ENCODE data around the gene GYS2. TPM values are rescaled to one million over a fixed set of nuclear protein-coding genes. Genes with fewer than 3 reads are reported as not detected.

GYS2 gene
- total and polyA plus RNA-seq, 4 experiments from 2014 or later = 0.11 to 0.32 TPM; not detected in 2

GRCh38 chr12:21561158-21561557, 43.5 kb downstream of the GYS2 start:
- Histone ChIP-seq H3K4me1 (ENCODE audit: insufficient read depth, low read length) (no peaks in the 10 kb centered on the region), H3K27me3 (ENCODE audit: insufficient read depth, low read length) (no peaks in the 10 kb centered on the region), H3K9me3 (ENCODE audit: control insufficient read depth in 1 of 2, low read length in 2 of 2) (no peaks in the 10 kb centered on the region), H3K36me3 (ENCODE audit: insufficient read depth, low read length) (no peaks in the 10 kb centered on the region), H3K27ac (ENCODE audit: low read depth, low read length) (no peak overlapping the region), H3K4me3 (ENCODE audit: low read length in 2 of 2) (no peak overlapping the region)
- Mint-ChIP-seq H3K4me3 (no peak overlapping the region), H3K27ac (no peak overlapping the region), H3K9me3 (no peaks in the 10 kb centered on the region), H3K36me3 (no peaks in the 10 kb centered on the region), H3K4me1 (no peaks in the 10 kb centered on the region), H3K27me3 (no peaks in the 10 kb centered on the region)
- CTCF ChIA-PET (ENCODE audit: partially characterized antibody) = no interaction called here
- intact Hi-C loops (cut with micrococcal nuclease) = no loop called here
- no peak for DNase-seq
- POLR2A ChIA-PET (ENCODE audit: partially characterized antibody) = no interaction called here

DNA sequence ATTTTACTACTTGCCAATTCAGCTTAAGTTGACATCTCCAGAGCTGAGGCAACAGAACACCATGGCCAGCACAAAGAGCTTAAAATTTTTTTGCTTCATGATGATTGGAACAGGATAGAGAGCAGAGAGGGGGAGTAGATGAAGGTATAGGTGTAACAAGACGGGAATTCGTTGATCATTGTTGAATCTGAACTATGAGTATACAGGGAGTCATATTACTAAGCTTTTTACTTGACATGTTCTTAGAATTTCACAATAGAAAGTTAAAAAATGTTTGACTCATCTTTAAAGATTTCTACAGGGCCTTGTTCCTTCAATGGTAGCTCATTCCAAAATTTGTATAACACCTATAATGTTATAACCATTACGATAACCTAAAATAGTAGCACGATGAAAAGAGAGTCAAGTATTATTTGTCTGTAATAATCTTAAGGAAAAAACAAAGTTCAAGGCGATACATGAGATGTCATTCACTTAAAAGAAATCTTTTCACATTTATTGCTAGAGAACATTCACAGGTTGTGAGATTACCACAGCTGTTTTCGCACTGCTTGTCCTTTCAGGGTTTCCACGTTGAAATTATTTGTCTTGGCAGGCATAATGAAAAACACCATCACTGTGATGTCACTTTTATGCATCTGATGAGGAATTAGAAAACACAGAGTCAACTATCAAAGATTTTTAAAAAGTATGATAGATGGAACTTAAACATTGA, 44.6 kb downstream of the GYS2 start:
- ChIA-PET POLR2A (ENCODE audit: partially characterized antibody) (no interaction called here), CTCF (ENCODE audit: partially characterized antibody) (no interaction called here)
- intact Hi-C loops (cut with micrococcal nuclease) = no loop called here
- Histone ChIP-seq H3K9me3 (ENCODE audit: control insufficient read depth in 1 of 2, low read length in 2 of 2) (no peaks in the 10 kb centered on the region), H3K27ac (ENCODE audit: low read depth, low read length) (no peak overlapping the region), H3K4me1 (ENCODE audit: insufficient read depth, low read length) (no peaks in the 10 kb centered on the region), H3K36me3 (ENCODE audit: insufficient read depth, low read length) (no peaks in the 10 kb centered on the region), H3K27me3 (ENCODE audit: insufficient read depth, low read length) (no peaks in the 10 kb centered on the region), H3K4me3 (ENCODE audit: low read length in 2 of 2) (no peak overlapping the region)
- H3K36me3 Mint-ChIP-seq = no peaks in the 10 kb centered on the region
- H3K4me3 Mint-ChIP-seq = no peak overlapping the region
- no peaks in the 10 kb centered on the region for H3K4me1 Mint-ChIP-seq
- H3K9me3 Mint-ChIP-seq = no peaks in the 10 kb centered on the region
- DNase-seq = no peak
- H3K27ac Mint-ChIP-seq = no peak overlapping the region
- no peaks in the 10 kb centered on the region for H3K27me3 Mint-ChIP-seq

- Mint-ChIP-seq H3K27me3 (no peaks in the 10 kb centered on the region), H3K27ac (no peak overlapping the region), H3K4me3 (no peak overlapping the region), H3K36me3 (no peaks in the 10 kb centered on the region), H3K4me1 (no peaks in the 10 kb centered on the region), H3K9me3 (peaks cover 0 to 2% (median 0%) of the 10 kb centered on the region in 8 donors)
- Histone ChIP-seq H3K36me3 (ENCODE audit: insufficient read depth, low read length) (no peaks in the 10 kb centered on the region), H3K4me1 (ENCODE audit: insufficient read depth, low read length) (no peaks in the 10 kb centered on the region), H3K27me3 (ENCODE audit: insufficient read depth, low read length) (no peaks in the 10 kb centered on the region), H3K9me3 (ENCODE audit: control insufficient read depth in 1 of 2, low read length in 2 of 2) (no peaks in the 10 kb centered on the region), H3K4me3 (ENCODE audit: low read length in 2 of 2) (no peak overlapping the region), H3K27ac (ENCODE audit: low read depth, low read length) (no peak overlapping the region)
- intact Hi-C loops (cut with micrococcal nuclease) = no loop called here
- ChIA-PET CTCF (ENCODE audit: partially characterized antibody) (no interaction called here), POLR2A (ENCODE audit: partially characterized antibody) (no interaction called here)
- DNase-seq = no peak
These were observed 46.5 kb downstream of the GYS2 start for GRCh38 chr12:21558100-21558679.

- no peaks in the 10 kb centered on the region for H3K9me3 ChIP-seq (ENCODE audit: control insufficient read depth in 1 of 2, low read length in 2 of 2)
- H3K27ac Mint-ChIP-seq = no peak overlapping the region
- no peaks in the 10 kb centered on the region for H3K36me3 ChIP-seq (ENCODE audit: insufficient read depth, low read length)
- no peak overlapping the region for H3K4me3 Mint-ChIP-seq
- H3K4me1 Mint-ChIP-seq = no peaks in the 10 kb centered on the region
- H3K27me3 ChIP-seq (ENCODE audit: insufficient read depth, low read length) = no peaks in the 10 kb centered on the region
- H3K4me3 ChIP-seq (ENCODE audit: low read length in 2 of 2) = no peak overlapping the region
- H3K36me3 Mint-ChIP-seq = no peaks in the 10 kb centered on the region
- no peak overlapping the region for H3K27ac ChIP-seq (ENCODE audit: low read depth, low read length)
- DNase-seq = no peak
- POLR2A ChIA-PET (ENCODE audit: partially characterized antibody) = no interaction called here
- H3K27me3 Mint-ChIP-seq = no peaks in the 10 kb centered on the region
- no peaks in the 10 kb centered on the region for H3K4me1 ChIP-seq (ENCODE audit: insufficient read depth, low read length)
- CTCF ChIA-PET (ENCODE audit: partially characterized antibody) = no interaction called here
- intact Hi-C loops (cut with micrococcal nuclease) = no loop called here
- H3K9me3 Mint-ChIP-seq = peaks cover 0 to 2% (median 0%) of the 10 kb centered on the region in 8 donors
These were observed 51.3 kb downstream of the GYS2 start for GRCh38 chr12:21553329-21553675.

GRCh38 chr12:21552635-21553328, 51.9 kb downstream of the GYS2 start:
- H3K27me3 Mint-ChIP-seq = no peaks in the 10 kb centered on the region
- no peak overlapping the region for H3K4me3 Mint-ChIP-seq
- no peaks in the 10 kb centered on the region for H3K4me1 ChIP-seq (ENCODE audit: insufficient read depth, low read length)
- H3K27me3 ChIP-seq (ENCODE audit: insufficient read depth, low read length) = no peaks in the 10 kb centered on the region
- no peaks in the 10 kb centered on the region for H3K36me3 Mint-ChIP-seq
- POLR2A ChIA-PET (ENCODE audit: partially characterized antibody) = no interaction called here
- H3K27ac ChIP-seq (ENCODE audit: low read depth, low read length) = no peak overlapping the region
- intact Hi-C loops (cut with micrococcal nuclease) = no loop called here
- no peaks in the 10 kb centered on the region for H3K4me1 Mint-ChIP-seq
- no peak overlapping the region for H3K4me3 ChIP-seq (ENCODE audit: low read length in 2 of 2)
- no peak for DNase-seq
- CTCF ChIA-PET (ENCODE audit: partially characterized antibody) = interaction anchor here (1.6 kb wide), 1 partner anchor 11 kb away, joined by 4 read pairs; no protein-coding TSS in a partner anchor
- peaks cover 0 to 2% (median 0%) of the 10 kb centered on the region in 8 donors for H3K9me3 Mint-ChIP-seq
- no peaks in the 10 kb centered on the region for H3K36me3 ChIP-seq (ENCODE audit: insufficient read depth, low read length)
- peak overlapping the region in 1 of 7 donors; percentile 22 for H3K27ac Mint-ChIP-seq
- H3K9me3 ChIP-seq (ENCODE audit: control insufficient read depth in 1 of 2, low read length in 2 of 2) = no peaks in the 10 kb centered on the region

- no peaks in the 10 kb centered on the region for H3K36me3 Mint-ChIP-seq
- Histone ChIP-seq H3K36me3 (ENCODE audit: insufficient read depth, low read length) (no peaks in the 10 kb centered on the region), H3K4me3 (ENCODE audit: low read length in 2 of 2) (no peak overlapping the region), H3K9me3 (ENCODE audit: control insufficient read depth in 1 of 2, low read length in 2 of 2) (no peaks in the 10 kb centered on the region), H3K27me3 (ENCODE audit: insufficient read depth, low read length) (no peaks in the 10 kb centered on the region), H3K4me1 (ENCODE audit: insufficient read depth, low read length) (no peaks in the 10 kb centered on the region), H3K27ac (ENCODE audit: low read depth, low read length) (no peak overlapping the region)
- ChIA-PET POLR2A (ENCODE audit: partially characterized antibody) (no interaction called here), CTCF (ENCODE audit: partially characterized antibody) (interaction anchor here (1.6 kb wide), 1 partner anchor 10 kb away, joined by 4 read pairs; no protein-coding TSS in a partner anchor)
- no peak for DNase-seq
- H3K27me3 Mint-ChIP-seq = no peaks in the 10 kb centered on the region
- H3K4me1 Mint-ChIP-seq = no peaks in the 10 kb centered on the region
- H3K27ac Mint-ChIP-seq = no peak overlapping the region
- intact Hi-C loops (cut with micrococcal nuclease) = no loop called here
- peaks cover 0 to 2% (median 0%) of the 10 kb centered on the region in 8 donors for H3K9me3 Mint-ChIP-seq
- no peak overlapping the region for H3K4me3 Mint-ChIP-seq
These were observed 52.7 kb downstream of the GYS2 start for GRCh38 chr12:21551841-21552465.

GRCh38 chr12:21547437-21547836, 57.2 kb downstream of the GYS2 start:
- CTCF ChIA-PET (ENCODE audit: partially characterized antibody) = no interaction called here
- peaks cover 0 to 2% (median 0%) of the 10 kb centered on the region in 8 donors for H3K9me3 Mint-ChIP-seq
- H3K4me1 ChIP-seq (ENCODE audit: insufficient read depth, low read length) = no peaks in the 10 kb centered on the region
- no peak overlapping the region for H3K4me3 ChIP-seq (ENCODE audit: low read length in 2 of 2)
- no peaks in the 10 kb centered on the region for H3K27me3 ChIP-seq (ENCODE audit: insufficient read depth, low read length)
- H3K4me3 Mint-ChIP-seq = no peak overlapping the region
- no peak for DNase-seq
- no peaks in the 10 kb centered on the region for H3K36me3 ChIP-seq (ENCODE audit: insufficient read depth, low read length)
- intact Hi-C loops (cut with micrococcal nuclease) = no loop called here
- POLR2A ChIA-PET (ENCODE audit: partially characterized antibody) = no interaction called here
- no peaks in the 10 kb centered on the region for H3K36me3 Mint-ChIP-seq
- H3K4me1 Mint-ChIP-seq = no peaks in the 10 kb centered on the region
- peaks cover 1 to 3% of the 10 kb centered on the region in 2 donors for H3K27me3 Mint-ChIP-seq
- H3K27ac ChIP-seq (ENCODE audit: low read depth, low read length) = no peak overlapping the region
- no peaks in the 10 kb centered on the region for H3K9me3 ChIP-seq (ENCODE audit: control insufficient read depth in 1 of 2, low read length in 2 of 2)
- H3K27ac Mint-ChIP-seq = no peak overlapping the region
